Osteocyte (in vitro differentiated cells): ENCODE measurements around the gene LMCD1. TPM values are rescaled to one million over a fixed set of nuclear protein-coding genes. Genes with fewer than 3 reads are reported as not detected.

Experiments used
- DNase-seq: peaks from one replicate; pipeline ENCODE4 v3.0.0; 2021; ENCODE audit warnings: mixed read lengths; ENCODE audit not compliant: unreplicated experiment; ENCODE audit errors: extremely low spot score
- H3K27ac Mint-ChIP-seq: one replicate; pipeline ENCODE4 v1.8.0; 2021; ENCODE audit warnings: mild to moderate bottlenecking, mixed read lengths; ENCODE audit not compliant: unreplicated experiment
- H3K27me3 Mint-ChIP-seq: one replicate; pipeline ENCODE4 v1.8.0; 2021; ENCODE audit warnings: mixed read lengths; ENCODE audit not compliant: unreplicated experiment
- H3K36me3 Mint-ChIP-seq: one replicate; pipeline ENCODE4 v1.8.0; 2021; ENCODE audit warnings: mixed read lengths; ENCODE audit not compliant: unreplicated experiment
- H3K4me1 Mint-ChIP-seq: one replicate; pipeline ENCODE4 v1.8.0; 2021; ENCODE audit warnings: mixed read lengths; ENCODE audit not compliant: unreplicated experiment
- H3K4me3 Mint-ChIP-seq: one replicate; pipeline ENCODE4 v1.8.0; 2021; ENCODE audit warnings: mild to moderate bottlenecking, moderate library complexity, mixed read lengths; ENCODE audit not compliant: unreplicated experiment
- H3K9me3 Mint-ChIP-seq: one replicate; pipeline ENCODE4 v1.8.0; 2021; ENCODE audit warnings: mixed read lengths; ENCODE audit not compliant: unreplicated experiment
- total RNA-seq: library from RNA; stranded (reverse); gene quantifications from 2 replicates; pipeline ENCODE4 v1.2.1, GENCODE V29; 2021
- TF ChIP-seq, protein P1 (sequence below): fragments of 200-600 bp; sonication (generic); IDR thresholded peaks from 2 replicates; pipeline ENCODE4 v1.5.0; 2021; ENCODE audit warnings: antibody characterized with exemption, mild to moderate bottlenecking, moderate library complexity

The LMCD1 gene
- total RNA-seq, 1 donor from 2014 or later = 136 TPM

DNA sequence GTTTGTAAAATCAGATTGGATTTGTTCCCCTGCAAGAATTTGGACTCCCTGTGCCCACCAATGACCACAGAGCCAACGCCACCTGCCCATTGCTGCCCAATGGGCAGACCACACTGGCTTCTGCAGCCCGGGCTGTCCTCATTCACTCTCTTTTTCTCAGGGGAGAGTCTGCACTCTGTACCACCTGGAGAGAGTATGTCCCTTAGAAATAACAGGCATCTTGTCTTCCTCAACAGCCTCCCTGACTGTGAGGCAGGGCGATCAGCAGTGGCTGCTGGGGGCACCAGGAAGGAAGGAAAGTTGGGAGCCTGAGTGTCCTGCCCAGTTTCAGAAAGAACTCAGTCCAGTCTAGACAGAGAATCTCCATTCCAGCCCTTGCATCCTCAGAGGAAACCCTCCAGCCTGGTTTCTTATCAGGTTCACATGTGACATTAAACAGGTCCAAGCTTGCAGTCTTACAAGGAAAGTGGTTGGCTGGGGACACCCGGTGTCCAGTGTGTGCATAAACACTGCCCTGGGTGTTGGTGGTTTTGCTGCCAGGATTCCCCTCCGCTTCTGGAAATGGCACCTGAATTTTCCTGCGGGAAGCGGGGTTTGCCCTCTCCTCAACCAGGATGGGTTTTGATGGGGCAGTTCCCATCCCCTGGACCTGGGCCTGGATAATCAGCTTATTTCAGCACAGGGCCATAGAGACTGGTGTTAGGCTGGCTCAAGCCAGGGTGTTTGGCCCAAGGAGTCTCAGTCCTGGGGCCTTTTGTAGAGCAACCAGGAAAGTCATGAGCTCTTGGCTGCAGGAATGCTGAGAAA, 105.8 kb downstream of the LMCD1 start:
- no peaks in the 10 kb centered on the region for H3K27me3 Mint-ChIP-seq
- peak; percentile 85 for DNase-seq
- H3K27ac Mint-ChIP-seq = peak overlapping the region; percentile 7
- no peaks in the 10 kb centered on the region for H3K36me3 Mint-ChIP-seq
- TF ChIP-seq, protein P1, sequence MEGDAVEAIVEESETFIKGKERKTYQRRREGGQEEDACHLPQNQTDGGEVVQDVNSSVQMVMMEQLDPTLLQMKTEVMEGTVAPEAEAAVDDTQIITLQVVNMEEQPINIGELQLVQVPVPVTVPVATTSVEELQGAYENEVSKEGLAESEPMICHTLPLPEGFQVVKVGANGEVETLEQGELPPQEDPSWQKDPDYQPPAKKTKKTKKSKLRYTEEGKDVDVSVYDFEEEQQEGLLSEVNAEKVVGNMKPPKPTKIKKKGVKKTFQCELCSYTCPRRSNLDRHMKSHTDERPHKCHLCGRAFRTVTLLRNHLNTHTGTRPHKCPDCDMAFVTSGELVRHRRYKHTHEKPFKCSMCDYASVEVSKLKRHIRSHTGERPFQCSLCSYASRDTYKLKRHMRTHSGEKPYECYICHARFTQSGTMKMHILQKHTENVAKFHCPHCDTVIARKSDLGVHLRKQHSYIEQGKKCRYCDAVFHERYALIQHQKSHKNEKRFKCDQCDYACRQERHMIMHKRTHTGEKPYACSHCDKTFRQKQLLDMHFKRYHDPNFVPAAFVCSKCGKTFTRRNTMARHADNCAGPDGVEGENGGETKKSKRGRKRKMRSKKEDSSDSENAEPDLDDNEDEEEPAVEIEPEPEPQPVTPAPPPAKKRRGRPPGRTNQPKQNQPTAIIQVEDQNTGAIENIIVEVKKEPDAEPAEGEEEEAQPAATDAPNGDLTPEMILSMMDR = peak; percentile 82
- H3K9me3 Mint-ChIP-seq = no peaks in the 10 kb centered on the region
- H3K4me3 Mint-ChIP-seq = no peak overlapping the region
- peaks cover 29% of the 10 kb centered on the region for H3K4me1 Mint-ChIP-seq

- peaks cover 24% of the 10 kb centered on the region for H3K4me1 Mint-ChIP-seq
- no peak overlapping the region for H3K27ac Mint-ChIP-seq
- no peak overlapping the region for H3K4me3 Mint-ChIP-seq
- no peaks in the 10 kb centered on the region for H3K27me3 Mint-ChIP-seq
- TF ChIP-seq, protein P1 = no peak
- H3K9me3 Mint-ChIP-seq = no peaks in the 10 kb centered on the region
- H3K36me3 Mint-ChIP-seq = no peaks in the 10 kb centered on the region
- peak; percentile 71 for DNase-seq
Measured at GRCh38 chr3:8608041-8608790, 106.6 kb downstream of the LMCD1 start.

- DNase-seq = peak; percentile 13
- TF ChIP-seq, protein P1 = no peak
- Mint-ChIP-seq H3K27me3 (no peaks in the 10 kb centered on the region), H3K9me3 (no peaks in the 10 kb centered on the region), H3K4me1 (peaks cover 20% of the 10 kb centered on the region), H3K36me3 (no peaks in the 10 kb centered on the region), H3K4me3 (no peak overlapping the region), H3K27ac (no peak overlapping the region)
Measured at GRCh38 chr3:8608791-8609467, 107.3 kb downstream of the LMCD1 start.

- Mint-ChIP-seq H3K4me3 (no peak overlapping the region), H3K36me3 (no peaks in the 10 kb centered on the region), H3K27me3 (no peaks in the 10 kb centered on the region), H3K27ac (no peak overlapping the region), H3K9me3 (no peaks in the 10 kb centered on the region), H3K4me1 (peaks cover 20% of the 10 kb centered on the region)
- DNase-seq = peak; percentile 56
- TF ChIP-seq, protein P1 = no peak
Measured at GRCh38 chr3:8610951-8611350, 109.3 kb downstream of the LMCD1 start.
